ENCODE measurements around the gene CDC14C.

DNA sequence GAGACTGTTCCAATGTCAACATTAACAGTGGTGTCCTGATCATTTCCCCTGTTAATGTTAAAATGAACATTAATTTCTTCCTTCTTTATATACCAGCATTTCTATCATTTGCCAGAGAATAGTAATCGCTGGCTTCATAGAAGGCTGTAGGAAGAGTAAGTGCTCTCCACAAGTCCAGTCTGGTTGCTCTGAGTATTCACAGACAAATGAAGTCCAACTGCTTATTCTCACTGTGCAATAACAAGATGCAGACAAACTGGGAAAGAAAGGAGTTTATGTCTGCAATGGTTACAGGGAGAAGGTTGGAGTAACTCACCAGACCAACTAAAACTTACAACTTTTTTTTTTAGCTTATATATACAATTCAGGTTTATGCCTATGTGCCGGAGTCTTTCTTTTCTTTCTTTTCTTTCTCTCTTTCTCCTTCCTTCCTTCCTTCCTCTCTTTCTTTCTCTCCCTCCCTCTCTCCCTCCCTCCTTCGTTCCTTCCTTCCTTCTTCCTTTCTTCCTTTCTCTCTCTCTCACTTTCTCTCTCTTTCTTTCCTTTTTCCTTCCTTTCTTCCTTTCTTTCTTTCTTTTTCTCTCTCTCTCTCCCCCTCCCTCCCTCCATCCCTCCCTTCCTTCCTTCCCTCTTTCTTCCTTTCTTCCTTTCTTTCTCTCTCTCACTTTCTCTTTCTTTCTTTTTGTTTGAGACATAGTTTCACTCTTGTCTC, 19.1 kb downstream of the CDC14C start:
- TF ChIP-seq, protein P1, sequence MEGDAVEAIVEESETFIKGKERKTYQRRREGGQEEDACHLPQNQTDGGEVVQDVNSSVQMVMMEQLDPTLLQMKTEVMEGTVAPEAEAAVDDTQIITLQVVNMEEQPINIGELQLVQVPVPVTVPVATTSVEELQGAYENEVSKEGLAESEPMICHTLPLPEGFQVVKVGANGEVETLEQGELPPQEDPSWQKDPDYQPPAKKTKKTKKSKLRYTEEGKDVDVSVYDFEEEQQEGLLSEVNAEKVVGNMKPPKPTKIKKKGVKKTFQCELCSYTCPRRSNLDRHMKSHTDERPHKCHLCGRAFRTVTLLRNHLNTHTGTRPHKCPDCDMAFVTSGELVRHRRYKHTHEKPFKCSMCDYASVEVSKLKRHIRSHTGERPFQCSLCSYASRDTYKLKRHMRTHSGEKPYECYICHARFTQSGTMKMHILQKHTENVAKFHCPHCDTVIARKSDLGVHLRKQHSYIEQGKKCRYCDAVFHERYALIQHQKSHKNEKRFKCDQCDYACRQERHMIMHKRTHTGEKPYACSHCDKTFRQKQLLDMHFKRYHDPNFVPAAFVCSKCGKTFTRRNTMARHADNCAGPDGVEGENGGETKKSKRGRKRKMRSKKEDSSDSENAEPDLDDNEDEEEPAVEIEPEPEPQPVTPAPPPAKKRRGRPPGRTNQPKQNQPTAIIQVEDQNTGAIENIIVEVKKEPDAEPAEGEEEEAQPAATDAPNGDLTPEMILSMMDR (IDR thresholded peaks at IDR 0.05; ENCODE audit: poor library complexity) = no peak
- TF ChIP-seq EZH2 (IDR thresholded peaks at IDR 0.05; ENCODE audit: borderline replicate concordance) = no peak

Measured in hepatocyte (in vitro differentiated cells).